ENCODE results near the gene VWCE. TPM values are rescaled to one million over a fixed set of nuclear protein-coding genes. Genes with fewer than 3 reads are reported as not detected.
A peak's percentile ranks its signal among the peaks of the same experiment; 100 is the strongest.

VWCE gene
- total RNA-seq, 4 donors from 2014 or later: 0.31 to 1.5 (median 0.67) TPM

DNA sequence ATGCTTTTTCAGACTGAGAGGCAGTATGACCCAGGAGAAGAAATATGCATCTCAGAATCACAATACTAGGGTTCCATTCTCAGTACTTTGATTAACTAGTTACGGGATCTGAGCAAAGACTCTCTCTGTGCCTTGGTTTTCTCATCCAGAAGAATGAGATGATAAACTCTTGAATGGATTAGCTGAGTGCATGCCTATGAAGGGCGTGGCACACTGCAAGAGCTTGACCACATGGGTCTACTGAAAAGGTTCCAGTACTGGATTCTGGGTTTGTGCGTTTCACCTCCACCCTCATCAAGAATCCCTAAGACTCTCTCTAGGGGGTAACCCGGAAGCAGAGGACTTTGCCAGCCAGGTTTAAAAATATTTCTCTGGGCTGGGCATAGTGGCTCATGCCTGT, 28.5 kb downstream of the VWCE start:
- intact Hi-C loops (cut with DNase I; ENCODE audit: low total_unique reads) (no loop called here), in situ Hi-C loops (cut with MboI; ENCODE audit: low sequenced_read_pairs in 4 of 4) (no loop called here)
- Histone ChIP-seq H3K4me3 (no peak overlapping the region), H3K36me3 (no peaks in the 10 kb centered on the region), H3K4me1 (no peaks in the 10 kb centered on the region), H3K27me3 (no peaks in the 10 kb centered on the region), H3K9me3 (no peaks in the 10 kb centered on the region), H3K27ac (no peak overlapping the region)
- ATAC-seq (peak in 1 of 2 donors; percentile 21), DNase-seq (no peak)
- TF ChIP-seq CTCF (IDR thresholded peaks at IDR 0.05 in 4 of 5, conservative IDR thresholded peaks at IDR 0.05 in 1 of 5) (no peak), POLR2A (IDR thresholded peaks at IDR 0.05) (no peak)

DNA sequence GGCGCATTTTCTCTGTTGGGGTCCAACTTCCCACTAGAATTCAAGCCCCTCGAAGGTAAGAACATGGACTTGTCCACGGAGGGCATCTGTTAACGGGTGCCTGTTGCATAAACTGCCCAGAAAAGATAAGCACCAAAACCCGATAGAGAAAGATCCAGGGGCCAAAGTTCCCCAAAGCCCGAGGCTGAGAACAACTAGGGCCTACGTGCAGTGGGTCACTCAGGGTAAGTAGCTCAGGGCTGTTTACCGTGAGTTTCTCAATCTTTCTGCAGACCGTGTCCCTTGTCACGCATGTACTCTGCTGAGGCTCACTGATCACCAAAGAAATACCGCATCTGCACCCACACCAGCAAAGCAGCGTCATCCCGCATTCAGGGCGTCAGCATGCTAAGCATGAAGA, 29.8 kb downstream of the VWCE start:
- H3K27ac ChIP-seq: no peak overlapping the region
- H3K27me3 ChIP-seq: no peaks in the 10 kb centered on the region
- no peaks in the 10 kb centered on the region for H3K4me1 ChIP-seq
- no peak for ATAC-seq
- in situ Hi-C loops (cut with MboI; ENCODE audit: low sequenced_read_pairs in 4 of 4) (no loop called here), intact Hi-C loops (cut with DNase I; ENCODE audit: low total_unique reads) (no loop called here)
- no peaks in the 10 kb centered on the region for H3K36me3 ChIP-seq
- H3K9me3 ChIP-seq: no peaks in the 10 kb centered on the region
- DNase-seq: no peak
- H3K4me3 ChIP-seq: no peak overlapping the region
- no peak for TF ChIP-seq CTCF (IDR thresholded peaks at IDR 0.05 in 4 of 5, conservative IDR thresholded peaks at IDR 0.05 in 1 of 5)
- no peak for TF ChIP-seq POLR2A (IDR thresholded peaks at IDR 0.05)

DNA sequence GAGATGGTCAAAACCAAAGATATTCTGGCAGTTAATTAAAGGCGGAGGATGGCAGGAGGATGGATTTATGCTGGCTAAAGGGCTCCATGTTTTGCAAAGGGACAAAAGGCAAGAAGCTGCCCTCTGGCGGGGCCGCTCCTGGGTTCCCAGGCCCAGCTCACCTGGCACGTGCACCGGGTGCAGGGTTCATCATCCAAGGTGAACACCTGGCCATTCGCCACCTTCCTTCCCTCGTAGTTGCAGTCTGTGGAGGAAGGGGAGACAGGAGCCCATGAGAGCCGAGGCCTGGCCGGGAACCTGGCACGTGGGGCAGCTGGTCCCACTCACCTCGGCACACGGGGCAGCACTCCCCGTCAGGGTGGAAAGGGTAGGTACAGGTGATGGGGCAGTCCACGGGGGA, 30.3 kb downstream of the VWCE start:
- H3K36me3 ChIP-seq: no peaks in the 10 kb centered on the region
- H3K9me3 ChIP-seq: no peaks in the 10 kb centered on the region
- H3K27ac ChIP-seq: no peak overlapping the region
- H3K27me3 ChIP-seq: no peaks in the 10 kb centered on the region
- intact Hi-C loops (cut with DNase I; ENCODE audit: low total_unique reads): no loop called here
- in situ Hi-C loops (cut with MboI; ENCODE audit: low sequenced_read_pairs in 4 of 4): no loop called here
- TF ChIP-seq CTCF (IDR thresholded peaks at IDR 0.05 in 4 of 5, conservative IDR thresholded peaks at IDR 0.05 in 1 of 5) (no peak), POLR2A (IDR thresholded peaks at IDR 0.05) (no peak)
- no peaks in the 10 kb centered on the region for H3K4me1 ChIP-seq
- H3K4me3 ChIP-seq: no peak overlapping the region
- DNase-seq (no peak), ATAC-seq (no peak)

GRCh38 chr11:61264371-61264770, 30.7 kb downstream of the VWCE start:
- no peak for DNase-seq
- H3K9me3 ChIP-seq: no peaks in the 10 kb centered on the region
- ATAC-seq: no peak
- H3K36me3 ChIP-seq: no peaks in the 10 kb centered on the region
- H3K4me3 ChIP-seq: no peak overlapping the region
- H3K27ac ChIP-seq: no peak overlapping the region
- no peaks in the 10 kb centered on the region for H3K27me3 ChIP-seq
- TF ChIP-seq POLR2A (IDR thresholded peaks at IDR 0.05) (no peak), CTCF (IDR thresholded peaks at IDR 0.05 in 4 of 5, conservative IDR thresholded peaks at IDR 0.05 in 1 of 5) (no peak)
- in situ Hi-C loops (cut with MboI; ENCODE audit: low sequenced_read_pairs in 4 of 4) (no loop called here), intact Hi-C loops (cut with DNase I; ENCODE audit: low total_unique reads) (no loop called here)
- no peaks in the 10 kb centered on the region for H3K4me1 ChIP-seq

DNA sequence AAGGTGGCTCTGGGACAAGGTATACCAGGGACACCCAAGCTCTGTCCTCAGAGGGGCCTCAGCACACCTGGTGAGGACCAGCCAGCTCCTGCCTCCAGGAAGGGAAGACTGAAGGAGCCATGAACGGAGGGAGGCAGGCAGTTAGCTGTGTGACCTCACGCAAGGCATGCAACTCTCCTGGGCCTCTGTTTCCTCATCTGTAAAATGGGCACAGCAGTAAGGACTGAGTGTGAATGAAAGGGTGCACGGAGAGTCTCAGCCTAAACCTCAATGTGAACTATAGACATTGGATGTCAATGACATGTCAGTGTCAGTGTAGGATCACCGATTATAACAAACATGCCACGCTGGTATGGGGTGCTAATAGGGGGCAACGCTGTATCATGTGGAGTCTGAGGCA, 35.8 kb downstream of the VWCE start:
- ATAC-seq (no peak), DNase-seq (no peak)
- Histone ChIP-seq H3K36me3 (no peaks in the 10 kb centered on the region), H3K9me3 (no peaks in the 10 kb centered on the region), H3K4me1 (no peaks in the 10 kb centered on the region), H3K27me3 (no peaks in the 10 kb centered on the region), H3K27ac (no peak overlapping the region), H3K4me3 (no peak overlapping the region)
- intact Hi-C loops (cut with DNase I; ENCODE audit: low total_unique reads): no loop called here
- in situ Hi-C loops (cut with MboI; ENCODE audit: low sequenced_read_pairs in 4 of 4): no loop called here
- no peak for TF ChIP-seq CTCF (IDR thresholded peaks at IDR 0.05 in 4 of 5, conservative IDR thresholded peaks at IDR 0.05 in 1 of 5)
- no peak for TF ChIP-seq POLR2A (IDR thresholded peaks at IDR 0.05)

All from gastrocnemius medialis (tissue), 4 donors.